ENCODE results near the gene ATP11A. TPM values are rescaled to one million over a fixed set of nuclear protein-coding genes. Genes with fewer than 3 reads are reported as not detected.

The ATP11A gene
- total RNA-seq, 1 experiment from 2014 or later: 5.9 TPM

- DNase-seq (ENCODE audit: extremely low read depth, low read depth): no peak
Observed at GRCh38 chr13:112756081-112756480, 66.2 kb downstream of the ATP11A start.

- no peak for DNase-seq (ENCODE audit: extremely low read depth, low read depth)
Observed at GRCh38 chr13:112756511-112756966, 66.7 kb downstream of the ATP11A start.

- no peak for DNase-seq (ENCODE audit: extremely low read depth, low read depth)
Observed at GRCh38 chr13:112756967-112757758, 67.3 kb downstream of the ATP11A start.

DNA sequence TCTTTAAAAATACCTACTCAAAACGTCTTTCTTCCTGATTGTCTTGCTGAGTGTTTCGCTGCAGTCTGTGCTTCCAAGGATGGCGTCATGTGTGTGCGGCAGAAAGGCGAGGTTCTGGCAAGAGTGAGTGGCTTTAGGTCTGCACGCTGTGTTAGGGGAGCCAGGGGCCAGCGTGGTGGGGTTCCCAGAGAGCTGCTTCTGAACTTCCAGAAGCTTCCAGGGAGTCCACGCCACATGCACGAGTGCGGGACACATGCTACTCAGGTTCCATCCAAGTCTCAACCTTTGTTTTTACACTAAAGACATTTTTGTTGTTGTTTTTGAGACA is 67.9 kb downstream of the ATP11A start:
- DNase-seq (ENCODE audit: extremely low read depth, low read depth): no peak

- DNase-seq (ENCODE audit: extremely low read depth, low read depth): no peak
Observed at GRCh38 chr13:112759053-112759452, 69.2 kb downstream of the ATP11A start.

DNA sequence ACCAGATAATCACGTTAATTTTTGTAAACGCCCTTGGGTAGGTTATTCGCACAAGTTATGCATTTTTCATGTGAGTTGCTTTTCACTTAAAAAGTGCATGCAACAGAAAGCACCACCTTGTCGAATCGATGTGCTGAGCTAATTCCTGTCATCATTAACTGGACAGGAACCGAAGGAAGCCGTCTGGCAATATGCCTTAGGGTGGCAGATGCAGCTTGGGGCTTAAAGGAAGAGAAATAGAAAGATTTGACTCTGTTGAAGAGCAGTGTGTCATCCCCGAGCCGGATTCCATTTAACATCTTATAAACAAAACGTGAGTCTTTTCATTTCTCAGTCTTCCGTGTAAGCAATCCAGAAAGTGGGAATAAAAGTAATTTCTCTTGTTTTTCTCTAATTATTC is 70.0 kb downstream of the ATP11A start:
- no peak for DNase-seq (ENCODE audit: extremely low read depth, low read depth)

- no peak for DNase-seq (ENCODE audit: extremely low read depth, low read depth)
Observed at GRCh38 chr13:112760435-112760834, 70.6 kb downstream of the ATP11A start.

DNA sequence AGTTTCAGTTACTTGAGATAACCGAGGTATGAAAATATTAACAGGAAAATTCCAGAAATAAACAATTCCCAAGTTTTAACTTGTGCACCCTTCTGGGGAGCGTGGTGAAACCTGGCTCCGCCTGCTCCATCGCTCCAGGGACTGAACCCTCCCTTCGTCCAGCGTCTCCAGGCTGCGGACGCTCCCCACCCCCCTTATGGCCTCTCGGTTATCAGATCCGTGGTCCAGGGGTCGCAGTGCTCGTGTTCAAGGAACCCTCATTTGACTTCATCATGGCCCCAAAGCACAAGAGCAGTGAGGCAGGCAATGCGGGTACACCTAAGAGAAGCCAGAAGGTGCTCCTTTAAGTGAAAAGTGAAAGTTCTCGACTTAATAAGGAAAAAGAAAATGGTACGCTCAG is 71.1 kb downstream of the ATP11A start:
- no peak for DNase-seq (ENCODE audit: extremely low read depth, low read depth)

- DNase-seq (ENCODE audit: extremely low read depth, low read depth): no peak
Observed at GRCh38 chr13:112761701-112762689, 72.2 kb downstream of the ATP11A start.

- DNase-seq (ENCODE audit: extremely low read depth, low read depth): no peak
Observed at GRCh38 chr13:112762690-112763080, 72.8 kb downstream of the ATP11A start.

DNA sequence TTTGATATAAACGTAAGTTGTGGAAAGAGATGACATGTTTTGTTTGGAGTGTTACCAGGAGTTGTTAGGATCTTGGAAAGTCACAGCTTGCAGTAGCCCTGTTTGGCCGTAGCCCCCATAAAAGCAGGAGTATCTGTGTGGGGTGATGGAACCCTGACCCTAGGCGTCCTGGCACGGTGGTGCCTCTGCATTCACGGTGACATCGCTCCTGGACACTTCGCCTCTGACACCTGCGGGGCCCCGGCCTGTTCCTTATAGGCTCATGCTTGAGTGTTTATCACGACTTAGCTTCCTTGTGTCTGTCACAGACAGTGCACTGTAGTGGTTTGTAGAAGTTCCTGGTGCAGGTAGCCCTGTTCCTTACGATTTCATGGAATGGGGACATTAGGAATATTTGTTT is 74.2 kb downstream of the ATP11A start:
- DNase-seq (ENCODE audit: extremely low read depth, low read depth): no peak

- no peak for DNase-seq (ENCODE audit: extremely low read depth, low read depth)
Observed at GRCh38 chr13:112764864-112765561, 75.2 kb downstream of the ATP11A start.

DNA sequence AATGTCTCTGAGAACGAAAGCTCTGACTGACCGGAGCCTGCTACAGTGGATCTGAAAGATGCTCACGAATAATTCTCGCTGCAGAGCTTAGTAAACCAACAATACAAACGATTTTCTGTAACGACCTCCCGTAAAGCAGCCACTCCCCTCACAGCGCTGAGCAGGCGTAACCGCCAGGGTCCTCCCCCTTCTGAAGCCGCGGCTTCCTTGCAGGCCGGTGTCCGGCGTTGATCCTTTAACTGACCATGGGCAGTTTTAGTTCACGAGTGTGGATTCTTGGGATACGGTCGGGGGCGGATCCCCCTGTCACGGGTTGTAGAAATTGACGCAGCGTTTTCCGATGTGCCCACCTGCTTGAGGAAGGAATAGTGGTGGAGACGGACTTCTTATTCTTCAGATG is 75.9 kb downstream of the ATP11A start:
- no peak for DNase-seq (ENCODE audit: extremely low read depth, low read depth)

DNA sequence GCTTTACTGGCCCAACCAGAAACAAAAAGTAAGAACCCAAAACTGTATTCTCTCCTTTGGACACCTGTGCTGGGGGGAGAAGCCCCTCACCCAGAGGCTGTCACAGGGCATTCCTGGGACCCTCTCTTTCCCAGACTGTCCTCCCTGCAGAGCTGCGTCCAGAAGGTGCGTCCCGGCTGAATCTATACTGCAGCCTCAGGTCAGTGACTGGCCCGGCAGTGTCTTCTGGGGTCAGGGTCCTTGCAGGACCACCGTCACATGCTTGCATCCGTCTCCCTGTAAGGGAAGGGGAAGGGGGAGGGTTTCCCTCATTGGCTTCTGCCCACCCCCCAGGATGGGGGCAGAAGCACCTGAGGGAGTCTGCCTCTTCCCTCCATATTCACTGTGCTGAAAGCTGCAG is 76.5 kb downstream of the ATP11A start:
- no peak for DNase-seq (ENCODE audit: extremely low read depth, low read depth)

GRCh38 chr13:112767506-112768471 is 78.0 kb downstream of the ATP11A start:
- DNase-seq (ENCODE audit: extremely low read depth, low read depth): no peak

- DNase-seq (ENCODE audit: extremely low read depth, low read depth): no peak
Observed at GRCh38 chr13:112768795-112769481, 79.1 kb downstream of the ATP11A start.

GRCh38 chr13:112769615-112770014 is 79.8 kb downstream of the ATP11A start:
- no peak for DNase-seq (ENCODE audit: extremely low read depth, low read depth)

DNA sequence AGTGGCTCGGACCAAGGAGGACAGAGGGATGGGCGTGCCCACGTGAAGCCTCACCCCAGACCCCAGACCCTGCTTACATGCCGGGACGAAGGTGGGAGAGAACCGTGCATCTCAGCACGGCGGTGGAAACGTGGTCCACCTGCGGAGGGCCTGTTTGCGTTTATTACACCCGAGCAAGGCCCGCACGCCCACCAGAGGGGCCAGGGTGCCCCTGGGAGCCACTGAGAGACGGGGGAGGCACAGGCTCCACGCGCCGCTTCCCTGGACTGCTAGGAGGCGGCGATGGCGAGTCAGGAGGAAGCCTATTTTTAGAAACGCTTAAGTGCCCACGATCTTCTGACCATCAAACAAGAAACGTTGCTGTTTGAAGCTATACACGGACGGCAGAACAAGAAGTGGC is 80.7 kb downstream of the ATP11A start:
- DNase-seq (ENCODE audit: extremely low read depth, low read depth): no peak

DNA sequence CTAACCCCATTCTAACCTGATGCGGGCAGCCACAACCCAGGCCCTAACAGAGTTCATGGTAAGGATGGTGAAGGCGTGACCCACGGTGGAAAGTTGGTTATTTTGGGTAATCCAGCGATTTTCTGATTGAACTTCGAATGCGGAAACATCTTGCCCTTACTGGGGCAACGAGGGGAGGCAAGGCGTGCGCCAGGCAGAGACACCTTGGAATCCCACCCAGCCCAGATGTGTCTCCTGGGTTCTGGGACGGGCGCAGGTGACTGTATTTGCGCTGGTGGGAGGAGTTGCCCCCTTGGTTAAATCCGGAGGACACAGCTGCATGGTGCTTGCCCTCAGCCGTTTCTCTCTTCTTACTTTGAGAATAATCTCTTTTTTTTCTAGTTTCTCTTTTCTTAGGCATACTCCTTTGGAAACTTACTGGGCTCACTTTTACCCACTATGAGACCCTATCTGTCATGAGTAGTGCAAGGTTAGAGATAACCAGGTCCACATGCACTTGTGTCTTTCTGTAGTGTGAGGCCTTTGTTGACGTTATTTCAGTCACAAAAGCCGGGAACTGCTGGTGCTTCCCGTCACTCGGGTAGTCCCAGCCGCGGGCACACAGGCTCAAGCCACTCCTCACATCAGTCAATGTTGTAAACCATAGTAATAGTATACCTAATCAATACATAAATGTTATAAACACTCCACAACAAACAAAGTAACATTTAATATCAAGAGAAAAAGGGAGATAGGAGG is 81.5 kb downstream of the ATP11A start:
- no peak for DNase-seq (ENCODE audit: extremely low read depth, low read depth)

Data from NCI-H460 (cell line).